HG02884 (cell line): ENCODE measurements around the gene CFL1.

Experiments
- ATAC-seq: cut with Tn5 transposase; IDR thresholded peaks from one replicate; pipeline ENCODE4 v1.9.1; 2021; ENCODE audit warnings: mild to moderate bottlenecking, moderate library complexity; ENCODE audit not compliant: unreplicated experiment

The CFL1 gene

DNA sequence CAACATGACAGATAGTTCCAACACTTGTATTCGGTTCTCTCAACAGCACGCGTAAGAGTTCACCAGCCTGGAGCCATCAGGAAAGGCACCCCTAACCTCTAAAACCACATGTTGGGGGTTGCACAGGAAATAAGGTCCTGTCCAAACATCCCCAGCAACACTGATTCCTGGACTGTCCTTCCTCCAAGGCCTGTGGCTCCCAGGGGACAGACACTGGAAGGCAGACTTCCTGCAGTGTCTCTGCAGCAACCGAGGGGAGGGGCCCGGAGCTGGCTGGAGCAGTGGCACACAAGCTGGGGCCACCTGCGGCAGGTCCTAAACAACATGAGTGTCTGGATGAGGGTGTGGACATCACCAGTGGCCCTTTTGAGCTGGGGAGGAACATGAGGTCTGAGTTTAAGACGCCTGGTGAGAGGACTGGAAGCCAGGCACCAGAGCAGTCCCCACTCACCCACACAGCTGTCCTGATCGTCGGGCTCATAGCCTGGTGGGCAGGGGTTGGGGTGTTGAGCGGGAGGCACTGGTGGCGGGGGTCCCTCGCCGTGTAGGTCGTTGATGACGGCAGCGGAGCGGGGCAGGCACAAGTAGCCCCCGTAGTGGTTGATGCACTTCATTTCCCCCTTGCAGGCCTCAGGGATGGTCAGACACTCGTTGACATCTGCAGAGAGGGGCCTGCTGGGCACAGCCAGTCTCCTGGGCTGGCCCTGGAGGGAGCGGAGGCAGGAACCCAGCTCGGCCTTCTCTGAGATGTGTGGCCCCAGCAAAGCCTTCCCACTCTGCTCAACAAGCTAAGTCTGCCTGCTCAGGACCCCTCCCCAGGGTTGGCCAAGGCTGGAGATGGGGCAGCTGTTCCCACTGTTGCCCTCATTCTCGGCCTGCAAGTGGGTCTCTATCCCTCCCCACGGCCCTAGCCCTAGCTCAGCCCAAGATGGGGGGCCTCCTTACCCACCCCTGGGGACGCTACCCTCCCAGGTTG is 13.0 kb upstream of the CFL1 start:
- no peak for ATAC-seq

DNA sequence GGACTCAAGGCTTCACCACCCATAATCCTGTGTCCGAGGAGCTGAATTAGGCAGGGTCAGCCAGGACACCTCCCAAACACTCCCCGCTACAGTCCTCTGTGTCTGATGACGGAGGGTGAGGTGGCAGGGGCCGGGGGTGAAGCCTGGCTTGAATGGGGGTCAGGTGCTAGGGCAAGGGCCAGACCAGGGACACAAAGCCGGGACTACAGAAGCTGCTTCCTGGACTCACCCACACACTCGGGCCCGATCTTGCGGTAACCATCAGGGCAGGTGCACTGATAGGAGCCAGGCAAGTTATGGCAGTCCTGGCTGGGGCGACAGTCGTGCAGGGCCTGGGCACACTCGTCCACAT is 12.3 kb upstream of the CFL1 start:
- ATAC-seq, result no peak

DNA sequence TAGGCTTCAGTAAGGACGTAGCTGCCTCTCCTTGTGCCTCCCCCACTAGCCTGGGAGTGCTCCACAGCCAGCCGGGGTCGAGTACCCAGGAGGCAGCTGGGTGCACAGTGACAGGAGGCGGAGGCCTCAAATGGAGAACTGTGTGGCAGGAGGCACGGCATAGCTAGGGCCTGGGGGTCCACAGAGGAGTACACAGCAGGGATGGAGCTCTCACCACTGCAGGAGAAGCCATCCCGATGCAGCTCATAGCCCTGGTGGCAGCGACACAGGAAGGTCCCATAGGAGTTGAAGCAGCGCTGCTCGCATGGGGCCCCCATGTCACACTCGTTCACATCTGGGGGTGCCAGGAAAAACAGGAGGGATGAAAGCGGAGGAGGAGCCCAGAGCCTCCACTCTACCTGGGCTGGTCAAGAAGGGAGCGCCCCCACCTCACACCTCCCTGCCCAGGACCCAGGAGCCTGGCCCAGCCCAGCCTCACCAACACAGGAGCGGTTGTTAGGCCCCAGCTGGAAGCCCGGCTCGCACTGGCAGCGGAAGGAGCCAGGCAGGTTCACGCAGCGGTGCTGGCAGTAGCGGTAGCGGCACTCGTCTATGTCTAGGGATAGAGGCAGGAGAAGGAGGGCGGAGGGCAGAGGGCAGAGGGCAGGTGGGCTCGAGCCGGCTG is 11.8 kb upstream of the CFL1 start:
- ATAC-seq, result no peak

GRCh38 chr11:65868907-65869306 is 10.9 kb upstream of the CFL1 start:
- no peak for ATAC-seq

- ATAC-seq, result no peak
Observed at GRCh38 chr11:65868076-65868667, 10.2 kb upstream of the CFL1 start.

DNA sequence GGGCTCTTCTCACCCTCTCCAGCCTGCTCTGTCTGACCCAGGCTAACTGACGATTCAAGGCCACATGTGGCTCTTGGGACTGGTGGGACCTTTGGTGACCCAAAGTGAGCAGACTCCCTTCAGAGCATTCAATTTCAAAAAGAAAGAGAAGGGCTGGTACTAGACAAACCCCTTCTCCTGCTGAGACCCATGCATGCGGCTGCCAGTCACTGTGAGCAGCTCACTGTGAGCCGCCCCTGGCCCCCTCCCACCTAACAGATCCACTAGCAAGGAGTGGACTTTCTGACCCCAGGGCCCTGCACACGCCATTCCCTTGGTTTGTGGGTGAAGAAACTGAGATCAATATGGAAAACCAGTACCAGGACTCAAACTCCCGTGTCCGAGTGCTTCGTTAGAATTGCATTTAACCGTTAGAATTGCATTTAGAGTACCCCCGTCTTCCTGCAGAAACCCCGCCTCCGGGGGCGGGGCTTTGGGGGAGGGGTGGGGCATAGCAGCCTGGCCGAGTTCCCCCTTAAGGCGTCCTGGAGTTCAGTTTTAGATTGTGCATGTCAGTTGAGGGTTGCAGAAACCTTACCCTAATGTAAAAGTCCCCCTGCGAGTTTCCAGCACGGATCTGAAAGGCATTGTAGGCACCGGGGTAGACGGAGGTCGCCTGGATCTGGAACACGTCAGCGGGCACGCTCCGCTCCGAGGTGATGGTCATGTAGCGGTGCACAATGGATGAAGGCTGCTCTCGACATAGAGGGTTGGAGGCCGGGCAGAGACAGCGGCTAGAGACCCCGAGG is 9.5 kb upstream of the CFL1 start:
- ATAC-seq, result no peak

- ATAC-seq, result no peak
Observed at GRCh38 chr11:65866509-65867283, 8.7 kb upstream of the CFL1 start.

DNA sequence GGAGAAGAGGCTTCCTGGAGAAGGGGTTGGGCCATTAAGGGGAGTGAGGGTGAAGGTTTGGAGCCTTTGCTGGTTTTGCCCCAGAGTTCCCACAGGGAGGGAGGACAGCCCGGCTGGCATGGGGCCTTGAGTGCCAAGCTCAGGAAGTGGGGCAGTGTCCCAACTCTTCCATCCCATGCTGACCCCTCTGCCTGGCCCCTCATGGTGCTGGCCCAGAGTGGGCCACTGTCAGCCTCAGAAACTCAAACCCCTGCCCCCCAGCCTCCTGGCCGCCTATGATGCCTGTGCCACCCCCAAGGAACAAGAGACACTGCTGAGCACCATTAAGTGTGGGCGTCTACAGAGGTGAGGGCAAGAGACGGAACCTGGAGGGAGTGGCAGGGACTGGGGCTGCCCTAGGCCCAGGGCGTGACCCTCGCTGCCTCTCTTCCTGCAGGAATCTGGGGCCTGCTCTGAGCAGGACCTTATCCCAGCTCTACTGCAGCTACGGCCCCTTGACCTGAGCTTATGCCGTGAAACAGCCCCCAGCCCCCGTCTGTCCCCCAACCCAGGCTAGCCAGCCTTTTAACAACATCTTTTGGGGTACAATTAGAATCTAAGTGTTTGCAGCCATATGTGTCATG is 7.7 kb upstream of the CFL1 start:
- ATAC-seq, result no peak

DNA sequence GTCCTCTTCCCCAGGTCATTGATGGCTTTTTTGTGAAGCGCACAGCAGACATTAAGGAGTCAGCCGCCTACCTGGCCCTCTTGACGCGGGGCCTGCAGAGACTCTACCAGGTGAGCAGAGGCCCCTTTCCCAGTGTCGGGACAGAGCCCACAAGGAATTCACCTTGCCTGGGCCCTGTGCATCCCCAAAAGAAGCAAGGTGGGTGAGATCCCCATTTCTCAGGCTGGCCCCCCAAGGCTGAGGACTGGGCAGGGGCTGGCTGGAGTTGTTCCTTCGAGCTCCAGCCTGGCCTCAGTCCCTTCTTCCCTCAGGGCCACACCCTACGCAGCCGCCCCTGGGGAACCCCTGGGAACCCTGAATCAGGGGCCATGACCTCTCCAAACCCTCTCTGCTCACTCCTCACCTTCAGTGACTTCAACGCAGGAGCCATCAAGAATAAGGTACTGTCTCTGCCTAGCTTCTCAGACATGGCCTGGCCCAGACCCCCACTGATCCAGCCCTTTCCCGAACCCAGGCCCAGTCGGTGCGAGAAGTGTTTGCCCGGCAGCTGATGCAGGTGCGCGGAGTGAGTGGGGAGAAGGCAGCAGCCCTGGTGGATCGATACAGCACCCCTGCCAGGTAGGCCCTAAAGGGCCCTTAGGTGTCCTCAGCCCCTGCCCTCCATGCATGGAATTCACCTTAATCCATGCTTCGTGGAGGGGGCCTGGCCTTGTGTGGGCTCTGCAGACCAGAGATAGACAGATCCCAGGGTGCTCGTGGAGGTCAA is 6.9 kb upstream of the CFL1 start:
- no peak for ATAC-seq

DNA sequence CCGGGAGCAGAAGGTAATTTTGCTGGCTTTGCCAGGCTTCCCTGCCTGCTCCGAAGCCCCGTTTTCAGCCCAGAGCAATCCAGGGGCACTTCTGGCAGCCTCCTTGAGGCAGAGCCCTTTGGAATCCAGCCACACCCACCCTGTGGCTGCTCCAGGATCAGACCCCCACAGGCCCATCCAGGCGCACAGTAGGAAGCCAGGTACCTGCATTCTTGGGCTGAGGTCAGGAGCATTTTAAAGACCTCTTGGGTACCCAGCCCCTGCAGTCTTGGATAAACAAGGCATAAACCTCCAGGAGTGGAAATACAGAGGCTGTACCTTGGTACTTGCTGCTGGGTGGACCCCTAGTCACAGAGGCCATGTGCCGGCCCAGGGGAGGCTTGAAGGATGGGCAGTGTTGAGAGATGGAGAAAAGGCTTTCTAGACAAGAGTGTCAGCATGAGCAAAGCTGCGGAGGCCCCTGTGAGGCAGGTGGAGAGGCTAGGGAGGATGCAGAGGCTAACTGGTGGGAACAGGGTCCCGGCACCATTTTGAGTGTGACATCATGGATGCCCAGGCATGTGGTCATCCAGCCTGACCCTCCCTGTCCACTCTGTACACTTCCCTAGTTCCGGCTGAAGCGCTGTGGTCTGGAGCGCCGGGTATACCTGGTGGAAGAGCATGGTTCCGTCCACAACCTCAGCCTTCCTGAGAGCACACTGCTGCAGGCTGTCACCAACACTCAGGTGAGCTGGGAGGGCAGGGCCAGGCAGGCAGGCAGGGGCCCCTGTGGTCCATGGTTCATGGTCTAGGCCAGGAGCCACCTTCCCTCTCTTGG is 6.1 kb upstream of the CFL1 start:
- ATAC-seq, result no peak

DNA sequence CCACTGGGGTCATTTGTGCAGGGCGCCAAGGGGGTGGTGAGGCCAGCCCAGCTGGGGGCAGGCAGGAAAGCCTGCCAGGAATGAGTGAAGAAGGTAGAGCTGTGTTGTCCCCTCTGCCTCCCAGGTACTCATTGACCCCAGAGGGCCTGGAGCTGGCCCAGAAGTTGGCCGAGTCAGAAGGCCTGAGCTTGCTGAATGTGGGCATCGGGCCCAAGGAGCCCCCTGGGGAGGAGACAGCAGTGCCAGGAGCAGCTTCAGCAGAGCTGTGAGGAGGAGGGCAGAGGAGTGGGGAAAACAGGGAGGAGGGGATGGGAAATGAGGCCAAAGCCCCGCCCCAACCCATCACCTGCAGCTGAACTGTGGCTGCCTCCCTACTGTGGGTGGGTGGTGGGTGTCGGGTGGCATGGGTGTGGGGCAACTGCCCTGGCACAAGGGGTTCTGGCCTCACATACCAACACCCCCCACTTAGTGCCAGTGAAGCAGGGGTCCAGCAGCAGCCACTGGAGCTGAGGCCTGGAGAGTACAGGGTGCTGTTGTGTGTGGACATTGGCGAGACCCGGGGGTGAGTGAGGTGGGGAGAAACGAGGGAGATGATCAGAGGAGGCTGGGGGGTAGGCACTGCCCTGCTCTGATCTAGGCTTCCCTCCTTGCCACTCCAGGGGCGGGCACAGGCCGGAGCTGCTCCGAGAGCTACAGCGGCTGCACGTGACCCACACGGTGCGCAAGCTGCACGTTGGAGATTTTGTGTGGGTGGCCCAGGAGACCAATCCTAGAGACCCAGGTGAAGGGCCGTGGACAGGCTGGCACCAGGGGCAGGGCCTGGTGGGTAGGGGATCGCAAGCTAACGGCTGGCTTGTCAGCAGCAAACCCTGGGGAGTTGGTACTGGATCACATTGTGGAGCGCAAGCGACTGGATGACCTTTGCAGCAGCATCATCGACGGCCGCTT is 5.2 kb upstream of the CFL1 start:
- ATAC-seq, result no peak

- ATAC-seq, result no peak
Observed at GRCh38 chr11:65862191-65862735, 4.3 kb upstream of the CFL1 start.

DNA sequence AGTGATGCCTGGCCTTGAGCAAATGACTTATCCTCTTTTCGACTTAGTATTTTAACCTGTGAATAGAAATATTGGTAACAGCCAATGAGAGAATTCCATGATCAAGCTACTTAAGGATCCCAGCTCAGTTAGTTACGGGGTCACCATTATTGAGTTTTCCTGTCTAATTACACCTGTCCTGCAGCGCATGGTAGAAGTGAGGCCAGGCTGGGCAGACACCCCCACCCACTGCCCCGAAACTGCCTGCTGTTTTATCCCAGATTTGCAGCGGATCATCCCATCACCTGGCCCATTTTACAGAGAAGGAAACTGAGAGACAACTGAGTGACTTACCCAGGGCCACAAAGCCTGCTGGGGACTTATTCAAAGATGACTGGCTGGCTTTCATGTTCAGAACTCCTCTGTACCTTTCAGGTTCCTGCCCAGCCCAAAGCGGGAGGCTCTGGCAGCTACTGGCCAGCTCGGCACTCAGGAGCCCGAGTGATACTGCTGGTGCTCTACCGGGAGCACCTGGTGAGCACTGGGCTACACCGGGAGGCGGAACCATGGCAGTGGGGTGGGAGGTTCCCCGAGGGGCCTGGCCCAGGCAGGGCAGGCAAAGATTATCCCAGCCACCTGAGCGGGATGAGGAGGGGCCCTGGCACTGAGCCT is 3.7 kb upstream of the CFL1 start:
- ATAC-seq, result no peak

DNA sequence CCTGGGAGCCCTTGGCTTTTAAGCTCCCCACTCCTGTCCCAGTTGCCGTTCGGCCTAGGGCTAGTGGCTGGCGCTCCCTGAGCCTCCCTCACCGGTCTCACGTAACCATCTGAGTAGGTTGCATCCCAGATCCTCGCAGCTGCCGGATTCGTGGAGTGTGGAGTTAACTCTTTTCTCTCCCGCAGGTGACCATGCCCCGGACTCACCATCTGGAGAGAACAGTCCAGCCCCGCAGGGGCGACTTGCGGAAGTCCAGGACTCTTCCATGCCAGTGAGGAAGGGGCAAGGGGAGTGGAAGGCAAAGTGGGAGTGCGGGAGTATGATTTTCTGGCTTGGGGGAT is 3.2 kb upstream of the CFL1 start:
- no peak for ATAC-seq

- no peak for ATAC-seq
Observed at GRCh38 chr11:65860278-65861164, 2.5 kb upstream of the CFL1 start, which contains the start of gene MUS81. Gene MUS81, plus strand, starts transcription at chr11:65860433. Its CDS starts 321 bp downstream, at chr11:65860754.
